Endometrial microvascular endothelial cells (primary cell): ENCODE data around the gene ANKRD2. TPM values are rescaled to one million over a fixed set of nuclear protein-coding genes. Genes with fewer than 3 reads are reported as not detected.
"Not testable (repeated sequence)": the region's sequence is repeated elsewhere in the genome, so short reads cannot be mapped to it uniquely, and the experiment has no call there.

ENCODE experiments used
- in situ Hi-C: cut with HindIII; loops from 2 replicates; pipeline ENCODE4 v1.10.0; 2017; ENCODE audit warnings: low sequenced_read_pairs, low pct_unique_long_range_greater_than_20kb; ENCODE audit errors: inconsistent ontology term
- total RNA-seq: library from RNA; depleted of rRNA; stranded (reverse); fragments of >200 nt; gene quantifications from one replicate; pipeline ENCODE4 v1.2.3, GENCODE V29; 2015; ENCODE audit errors: inconsistent ontology term

Gene ANKRD2
- total RNA-seq, 1 donor from 2014 or later = 2.5 TPM

GRCh38 chr10:97543025-97543546 lies 29.5 kb upstream of the ANKRD2 start:
- in situ Hi-C loops = no loop called here

- in situ Hi-C loops = no loop called here
These were observed 25.9 kb upstream of the ANKRD2 start for GRCh38 chr10:97546456-97547270.

- in situ Hi-C loops = no loop called here
These were observed 25.3 kb upstream of the ANKRD2 start for GRCh38 chr10:97547271-97547600.

GRCh38 chr10:97547962-97548361 lies 24.6 kb upstream of the ANKRD2 start:
- in situ Hi-C loops = no loop called here

GRCh38 chr10:97548828-97549455 lies 23.6 kb upstream of the ANKRD2 start:
- in situ Hi-C loops = no loop called here

GRCh38 chr10:97549587-97550322 lies 22.8 kb upstream of the ANKRD2 start:
- in situ Hi-C loops = no loop called here

GRCh38 chr10:97550336-97551149 lies 22.0 kb upstream of the ANKRD2 start:
- in situ Hi-C loops = no loop called here

GRCh38 chr10:97551271-97551670 lies 21.3 kb upstream of the ANKRD2 start:
- in situ Hi-C loops = no loop called here

GRCh38 chr10:97553575-97554031 lies 19.0 kb upstream of the ANKRD2 start:
- in situ Hi-C loops = no loop called here

GRCh38 chr10:97554336-97554735 lies 18.2 kb upstream of the ANKRD2 start:
- in situ Hi-C loops = not testable (repeated sequence)

- in situ Hi-C loops = not testable (repeated sequence)
These were observed 17.0 kb upstream of the ANKRD2 start for GRCh38 chr10:97555541-97555940.

- in situ Hi-C loops = not testable (repeated sequence)
These were observed 11.7 kb upstream of the ANKRD2 start for GRCh38 chr10:97560731-97561381.

GRCh38 chr10:97561386-97562077 lies 11.0 kb upstream of the ANKRD2 start:
- in situ Hi-C loops = not testable (repeated sequence)

GRCh38 chr10:97562329-97562728 lies 10.2 kb upstream of the ANKRD2 start:
- in situ Hi-C loops = not testable (repeated sequence)

GRCh38 chr10:97563337-97563736 lies 9.2 kb upstream of the ANKRD2 start:
- in situ Hi-C loops = no loop called here

GRCh38 chr10:97564776-97565175 lies 7.8 kb upstream of the ANKRD2 start:
- in situ Hi-C loops = no loop called here

GRCh38 chr10:97566336-97566996 lies 6.1 kb upstream of the ANKRD2 start:
- in situ Hi-C loops = no loop called here
